Epithelial cell of proximal tubule (primary cell): Measurements from ENCODE around the gene FNIP2. TPM values are rescaled to one million over a fixed set of nuclear protein-coding genes. Genes with fewer than 3 reads are reported as not detected.

ENCODE experiments used
- DNase-seq: peaks from one replicate; pipeline ENCODE4 v3.0.0-alpha.2; 2011; ENCODE audit warnings: low read depth
- H3K4me3 ChIP-seq: 2 replicates; pipeline ENCODE4 v1.5.1; 2011; ENCODE audit warnings: low read depth, mild to moderate bottlenecking, low read length
- total RNA-seq: library from RNA; depleted of rRNA; stranded (reverse); fragments of >200 nt; gene quantifications from 2 replicates; pipeline ENCODE4 v1.2.3, GENCODE V29; 2015
- TF ChIP-seq, protein P1 (sequence below): conservative IDR thresholded peaks from 2 replicates; pipeline ENCODE4 v1.5.1; 2012; ENCODE audit warnings: low read depth, mild to moderate bottlenecking, low read length

Gene FNIP2
- total RNA-seq, 1 donor from 2014 or later, result 16.2 TPM

DNA sequence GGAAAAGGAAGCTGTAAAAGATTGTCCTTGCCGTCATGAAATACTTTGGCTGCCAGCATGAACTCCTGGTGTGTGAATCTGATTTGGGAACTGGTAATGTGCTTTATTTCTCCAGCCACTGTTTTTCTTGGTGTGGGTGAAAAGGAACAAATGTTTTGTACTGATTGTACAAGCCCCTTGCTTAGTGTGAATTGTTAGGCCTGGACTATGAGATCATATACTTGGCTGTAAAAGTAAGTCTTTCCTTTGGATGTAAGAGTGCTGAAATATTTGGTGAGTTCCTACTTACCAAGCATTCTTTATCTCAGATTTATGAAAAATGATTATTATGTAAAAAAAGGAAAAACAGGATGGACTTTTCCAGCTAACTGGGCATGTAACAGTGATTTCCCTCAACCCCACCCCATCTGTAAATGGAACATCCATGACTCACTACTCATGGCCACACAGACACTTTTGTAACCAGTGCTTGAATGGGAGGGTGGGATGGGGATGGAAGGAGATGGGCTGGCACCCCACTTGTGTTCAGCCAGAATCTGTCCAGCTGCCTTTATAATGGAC is 6.3 kb downstream of the FNIP2 start:
- peak overlapping the region; percentile 48 for H3K4me3 ChIP-seq
- TF ChIP-seq, protein P1, sequence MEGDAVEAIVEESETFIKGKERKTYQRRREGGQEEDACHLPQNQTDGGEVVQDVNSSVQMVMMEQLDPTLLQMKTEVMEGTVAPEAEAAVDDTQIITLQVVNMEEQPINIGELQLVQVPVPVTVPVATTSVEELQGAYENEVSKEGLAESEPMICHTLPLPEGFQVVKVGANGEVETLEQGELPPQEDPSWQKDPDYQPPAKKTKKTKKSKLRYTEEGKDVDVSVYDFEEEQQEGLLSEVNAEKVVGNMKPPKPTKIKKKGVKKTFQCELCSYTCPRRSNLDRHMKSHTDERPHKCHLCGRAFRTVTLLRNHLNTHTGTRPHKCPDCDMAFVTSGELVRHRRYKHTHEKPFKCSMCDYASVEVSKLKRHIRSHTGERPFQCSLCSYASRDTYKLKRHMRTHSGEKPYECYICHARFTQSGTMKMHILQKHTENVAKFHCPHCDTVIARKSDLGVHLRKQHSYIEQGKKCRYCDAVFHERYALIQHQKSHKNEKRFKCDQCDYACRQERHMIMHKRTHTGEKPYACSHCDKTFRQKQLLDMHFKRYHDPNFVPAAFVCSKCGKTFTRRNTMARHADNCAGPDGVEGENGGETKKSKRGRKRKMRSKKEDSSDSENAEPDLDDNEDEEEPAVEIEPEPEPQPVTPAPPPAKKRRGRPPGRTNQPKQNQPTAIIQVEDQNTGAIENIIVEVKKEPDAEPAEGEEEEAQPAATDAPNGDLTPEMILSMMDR, result no peak
- DNase-seq, result no peak

DNA sequence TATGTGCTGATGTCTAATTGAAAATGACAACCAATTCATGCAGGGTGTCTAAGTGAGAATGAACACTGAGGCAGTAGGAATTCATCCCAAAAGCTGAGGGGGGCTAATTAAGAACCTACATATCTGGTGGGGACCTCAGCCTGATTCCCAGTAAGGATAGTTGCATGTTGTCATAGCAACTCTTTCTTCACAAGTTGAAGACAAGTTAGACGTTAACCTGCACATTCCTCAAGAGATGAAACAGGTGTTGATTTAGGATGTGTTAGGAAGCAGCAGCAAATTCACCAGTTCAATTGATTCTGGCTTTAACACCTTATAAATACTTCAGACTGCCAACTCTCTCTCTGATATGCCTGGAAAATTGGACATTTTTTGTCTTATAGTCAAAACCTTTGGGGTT is 7.3 kb downstream of the FNIP2 start:
- H3K4me3 ChIP-seq, result peak overlapping the region; percentile 3
- no peak for DNase-seq
- TF ChIP-seq, protein P1, result no peak

DNA sequence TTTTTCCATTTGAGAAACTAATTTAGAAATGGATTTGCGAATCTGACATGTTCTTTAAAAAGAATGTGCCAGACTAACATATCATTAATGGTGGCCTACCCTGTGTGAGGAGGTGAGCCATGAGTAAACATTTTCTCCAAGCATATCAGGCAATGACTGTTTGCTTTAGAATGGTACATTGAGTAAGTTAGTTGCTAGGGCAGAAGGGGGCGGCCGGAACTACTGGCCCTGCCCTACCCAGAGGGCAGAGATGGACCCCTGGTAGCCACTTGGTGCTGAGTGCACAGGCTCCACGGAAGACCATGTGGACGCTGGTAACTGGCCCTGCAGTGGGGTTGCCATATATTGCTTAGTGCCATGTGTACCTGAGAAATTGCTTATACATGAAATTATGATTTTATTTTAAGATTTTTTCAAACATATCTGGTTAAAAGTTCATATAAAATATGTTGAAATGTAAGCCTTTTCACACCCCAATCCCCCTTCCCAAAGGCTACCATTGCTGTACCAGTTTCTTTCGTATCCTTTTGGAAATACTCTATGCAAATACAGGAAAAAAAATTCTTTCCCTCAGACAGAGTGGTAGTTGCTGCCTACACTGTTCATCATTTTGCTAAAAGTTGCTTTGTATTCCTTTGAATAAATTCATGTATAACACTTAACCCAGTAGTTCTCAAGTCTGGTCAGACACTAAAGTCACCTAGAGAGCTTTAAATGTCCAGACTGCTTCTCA is 8.8 kb downstream of the FNIP2 start:
- no peak overlapping the region for H3K4me3 ChIP-seq
- TF ChIP-seq, protein P1, result no peak
- DNase-seq, result no peak

DNA sequence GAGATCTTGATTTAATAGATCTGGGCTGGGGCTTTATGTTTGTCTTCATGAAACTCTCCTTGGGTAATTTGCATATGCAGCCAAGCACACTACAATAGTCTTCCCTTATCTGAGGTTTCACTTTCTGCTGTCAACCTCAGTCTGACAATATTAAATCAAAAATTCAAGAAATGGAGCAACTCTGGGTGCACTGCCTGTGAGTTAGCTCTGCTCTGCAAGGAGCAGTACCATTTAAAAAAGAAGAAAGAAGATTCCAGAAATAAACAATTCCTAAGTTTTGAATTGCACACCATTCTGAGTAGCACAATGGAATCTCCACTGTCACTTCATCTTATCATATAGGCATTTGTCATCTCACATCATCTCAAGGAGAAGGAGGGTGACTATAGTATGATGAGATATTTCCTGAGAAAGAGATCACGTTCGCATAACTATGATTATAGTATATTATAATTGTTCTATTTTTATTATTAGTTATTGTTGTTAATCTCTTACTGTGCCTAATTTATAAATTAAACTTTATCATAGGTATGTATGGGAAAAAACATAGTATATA is 9.4 kb downstream of the FNIP2 start:
- TF ChIP-seq, protein P1, result no peak
- DNase-seq, result no peak

DNA sequence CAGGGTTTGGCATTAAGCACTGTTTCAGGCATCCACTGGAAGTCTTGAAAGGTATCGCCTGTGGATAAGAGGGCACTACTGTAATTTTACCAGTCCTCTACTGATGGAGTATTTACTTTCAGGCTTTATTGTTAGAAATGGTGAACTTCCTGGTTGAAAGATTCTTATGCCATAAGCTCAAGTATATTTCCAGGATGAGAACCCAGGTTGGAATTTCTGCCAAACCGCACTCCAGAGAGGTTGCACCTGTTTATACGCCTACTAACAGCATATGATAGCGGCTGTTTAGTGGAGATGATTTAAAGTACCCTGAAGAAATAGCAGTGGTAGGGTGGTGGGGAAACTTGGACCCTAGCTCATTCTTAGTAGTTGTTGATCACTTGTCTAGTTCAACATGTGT is 9.9 kb downstream of the FNIP2 start:
- DNase-seq, result no peak
- H3K4me3 ChIP-seq, result no peak overlapping the region
- TF ChIP-seq, protein P1, result no peak

More for the DNA sequence above, 9.4 kb downstream of the FNIP2 start:
- no peak overlapping the region for H3K4me3 ChIP-seq

DNA sequence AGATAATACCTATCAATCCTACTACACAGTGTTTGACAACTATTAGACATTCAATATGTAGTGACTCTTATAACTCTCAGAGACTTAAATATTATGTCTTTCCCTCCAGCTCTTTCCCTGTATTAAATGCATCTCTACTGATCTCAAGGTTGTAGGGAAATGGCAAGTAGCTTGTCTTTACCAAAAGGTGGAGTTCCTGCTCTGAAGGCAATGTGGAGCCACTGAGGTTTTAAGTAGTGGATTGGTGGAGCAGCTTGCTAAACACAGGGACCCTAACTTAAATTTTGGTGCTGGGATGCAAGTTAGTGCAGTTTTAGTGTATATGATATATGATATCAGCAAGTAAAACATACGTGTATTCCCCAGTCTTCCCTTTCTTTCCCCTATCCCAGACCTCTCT is 13.1 kb downstream of the FNIP2 start:
- TF ChIP-seq, protein P1, result peak; percentile 10
- DNase-seq, result no peak
- no peak overlapping the region for H3K4me3 ChIP-seq
